ES-I3 (cell line): ENCODE results near the gene ALDH1B1.

Experiments
- H3K36me3 ChIP-seq: 2 replicates; pipeline ENCODE4 v1.6.1; 2013; ENCODE audit warnings: mild to moderate bottlenecking, low read length, control low read depth, moderate library complexity; ENCODE audit not compliant: insufficient read depth
- H3K4me1 ChIP-seq: 2 replicates; pipeline ENCODE4 v1.6.1; 2013; ENCODE audit warnings: mild to moderate bottlenecking, control low read depth, low read length; ENCODE audit not compliant: insufficient read depth
- H3K9ac ChIP-seq: 2 replicates; pipeline ENCODE4 v1.6.1; 2013; ENCODE audit warnings: low read depth, mild to moderate bottlenecking, low read length, moderate library complexity
- H3K9me3 ChIP-seq: 2 replicates; pipeline ENCODE4 v1.6.1; 2013; ENCODE audit warnings: mild to moderate bottlenecking, low read length, moderate library complexity; ENCODE audit not compliant: control insufficient read depth, insufficient read depth

Gene ALDH1B1

DNA sequence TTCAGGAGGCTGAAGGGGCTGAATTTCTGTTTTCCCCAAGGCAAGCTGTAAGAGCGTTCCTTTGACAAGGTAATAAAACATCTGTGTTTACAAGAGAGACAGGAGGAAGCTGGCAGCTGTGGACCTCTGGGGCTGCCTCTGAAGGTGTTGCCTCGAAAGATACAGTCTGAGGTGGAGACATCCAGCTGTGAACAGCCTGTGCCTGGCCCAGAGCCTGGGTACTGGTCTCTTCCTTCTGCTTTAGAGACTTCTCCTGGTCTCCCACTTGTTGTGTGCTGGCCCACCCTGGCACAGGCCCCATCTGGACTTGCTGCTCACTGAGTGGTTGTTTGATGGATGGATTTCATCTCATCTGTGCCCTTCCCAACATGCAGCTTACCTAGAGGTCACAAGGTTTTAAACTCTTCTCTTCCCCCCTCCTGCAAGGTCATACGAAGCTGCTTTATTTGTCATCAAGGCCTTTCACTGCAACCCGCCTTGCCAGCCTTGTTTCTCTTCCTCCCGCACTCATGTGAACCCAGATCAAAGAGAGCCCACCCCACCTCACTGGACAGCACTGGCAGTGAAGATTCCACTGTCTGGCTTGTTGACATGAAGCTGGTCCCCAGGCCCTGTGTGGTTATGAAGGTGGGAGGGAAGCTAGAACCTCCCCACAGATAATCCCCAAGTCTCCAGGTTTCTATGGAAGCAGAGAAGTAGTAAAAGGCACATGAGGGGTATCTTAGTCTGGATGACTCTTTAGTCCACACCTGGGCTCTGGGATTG, 35.0 kb upstream of the ALDH1B1 start:
- H3K4me1 ChIP-seq, result no peaks in the 10 kb centered on the region
- no peaks in the 10 kb centered on the region for H3K36me3 ChIP-seq
- no peak overlapping the region for H3K9ac ChIP-seq
- no peaks in the 10 kb centered on the region for H3K9me3 ChIP-seq

DNA sequence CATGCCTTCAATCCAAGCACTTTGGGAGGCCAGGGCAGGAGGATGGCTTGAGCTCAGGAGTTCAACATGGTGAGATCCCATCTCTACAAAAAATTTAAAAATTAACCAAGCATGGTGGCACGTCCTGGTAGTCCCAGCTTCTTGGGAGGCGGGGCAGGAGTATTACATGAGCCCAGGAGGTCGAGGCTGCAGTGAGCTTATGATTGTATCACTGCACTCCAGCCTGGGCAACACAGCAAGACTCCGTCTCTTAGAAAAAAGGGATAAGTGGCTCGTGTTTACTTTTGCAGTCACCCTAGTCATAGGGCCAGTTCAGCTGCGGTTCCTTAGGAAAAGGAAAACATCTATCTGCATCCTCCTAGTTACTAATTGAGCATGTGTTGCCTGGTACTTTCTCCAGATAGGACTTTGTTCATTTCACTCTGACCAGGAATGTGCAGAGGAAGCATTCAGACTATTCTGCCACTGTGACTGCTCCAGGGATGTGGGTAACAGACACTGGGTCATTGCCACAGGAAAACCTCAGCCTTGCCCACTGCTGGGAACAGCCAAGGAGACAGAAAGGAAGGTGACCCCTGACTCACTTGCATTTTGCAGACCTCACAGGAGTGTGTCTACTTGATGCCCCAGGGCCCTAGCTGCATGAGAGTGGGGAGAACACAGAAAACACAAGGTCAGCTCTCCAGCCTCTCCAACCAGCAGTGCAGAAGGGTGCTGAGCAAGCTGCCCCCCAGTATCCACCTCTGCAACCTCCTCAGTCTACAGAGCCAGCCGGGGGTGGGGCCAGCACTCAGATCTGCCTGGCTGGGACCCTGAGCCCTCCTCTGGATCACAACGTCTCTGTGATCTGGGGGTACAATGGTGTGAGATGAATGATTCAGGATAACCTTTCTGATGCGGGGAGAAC, 33.9 kb upstream of the ALDH1B1 start:
- Histone ChIP-seq H3K9me3 (no peaks in the 10 kb centered on the region), H3K36me3 (no peaks in the 10 kb centered on the region), H3K4me1 (no peaks in the 10 kb centered on the region), H3K9ac (no peak overlapping the region)

DNA sequence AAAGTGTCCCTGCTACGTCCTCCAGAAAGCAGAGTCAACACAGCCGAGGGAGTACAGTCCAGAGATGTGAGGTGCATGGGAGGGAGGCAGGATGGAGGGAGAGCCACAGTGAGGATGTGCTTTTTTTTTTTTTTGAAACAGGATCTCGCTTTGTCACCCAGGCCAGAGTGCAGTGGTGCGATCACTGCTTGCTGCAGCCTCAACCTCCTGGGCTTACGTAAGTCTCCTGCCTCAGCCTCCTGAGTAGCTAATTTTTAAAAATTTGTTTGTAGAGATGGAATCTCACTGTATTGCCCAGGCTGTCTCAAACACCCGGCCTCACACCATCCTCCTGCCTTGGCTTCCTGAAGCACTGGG, 33.2 kb upstream of the ALDH1B1 start:
- H3K9me3 ChIP-seq, result no peaks in the 10 kb centered on the region
- no peak overlapping the region for H3K9ac ChIP-seq
- no peaks in the 10 kb centered on the region for H3K36me3 ChIP-seq
- no peaks in the 10 kb centered on the region for H3K4me1 ChIP-seq

DNA sequence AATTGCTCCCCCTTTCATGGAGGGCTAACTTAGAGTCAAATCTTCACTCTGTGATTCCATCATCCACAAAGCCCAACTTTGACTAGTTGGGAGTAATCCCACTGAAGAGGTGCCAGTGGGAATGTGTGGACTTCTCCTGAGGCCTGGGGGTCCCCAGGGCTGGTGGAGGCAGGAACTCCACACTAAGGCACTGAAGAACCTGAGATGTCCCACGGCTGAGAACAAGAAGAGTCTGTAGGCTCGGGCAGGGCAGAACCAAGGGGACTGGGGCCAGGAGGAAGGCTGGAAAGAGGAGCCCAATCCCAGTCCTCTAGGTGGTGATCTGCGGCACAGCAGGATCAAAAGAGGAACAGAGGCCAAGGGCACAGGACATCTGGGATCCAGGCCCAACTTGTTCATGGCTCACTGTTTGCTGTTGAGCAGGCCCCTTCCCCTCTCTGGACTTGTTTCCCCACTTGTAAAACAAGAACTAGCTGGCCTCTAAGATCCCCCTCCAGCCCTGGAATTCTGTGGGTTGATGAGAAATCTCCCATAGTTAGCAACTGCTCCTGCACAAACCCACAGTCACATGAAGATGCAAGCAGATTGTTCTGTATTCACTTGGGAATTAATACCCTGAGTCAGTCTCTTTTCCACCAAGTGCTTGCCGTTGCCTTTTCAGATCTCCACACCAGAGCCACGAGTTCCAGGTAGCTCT, 32.7 kb upstream of the ALDH1B1 start:
- Histone ChIP-seq H3K4me1 (no peaks in the 10 kb centered on the region), H3K36me3 (no peaks in the 10 kb centered on the region), H3K9ac (no peak overlapping the region), H3K9me3 (no peaks in the 10 kb centered on the region)

DNA sequence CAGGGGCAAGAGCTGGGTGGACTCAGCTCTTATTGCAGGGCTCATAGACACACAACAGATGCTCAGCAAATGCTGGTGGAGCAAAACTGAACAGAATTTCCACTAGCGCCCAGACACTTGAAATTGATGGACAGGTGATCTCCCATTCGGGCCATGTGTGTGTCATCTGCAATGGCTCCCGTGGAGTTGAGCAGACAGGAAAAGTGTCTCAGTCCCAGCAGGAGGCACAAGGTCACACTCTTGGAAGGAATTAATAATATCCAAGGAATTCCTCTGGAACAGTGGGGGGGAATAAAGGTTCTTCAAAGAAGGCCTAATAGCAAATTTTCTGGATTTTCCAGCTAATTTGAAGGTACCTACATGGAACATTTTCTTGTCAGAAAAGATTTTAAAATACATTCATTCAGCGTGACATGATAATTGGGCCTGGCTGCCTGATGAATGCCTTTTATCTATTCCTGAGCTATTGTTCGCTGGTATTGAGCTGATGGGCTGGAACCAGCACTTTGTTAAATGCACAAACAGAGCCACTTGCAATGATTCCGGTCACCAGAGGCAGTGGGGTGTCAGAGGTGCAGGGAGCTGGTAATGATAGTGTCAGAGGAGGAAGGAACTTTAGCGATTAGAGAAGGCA, 31.5 kb upstream of the ALDH1B1 start:
- H3K4me1 ChIP-seq, result no peaks in the 10 kb centered on the region
- H3K9ac ChIP-seq, result no peak overlapping the region
- no peaks in the 10 kb centered on the region for H3K9me3 ChIP-seq
- H3K36me3 ChIP-seq, result no peaks in the 10 kb centered on the region

DNA sequence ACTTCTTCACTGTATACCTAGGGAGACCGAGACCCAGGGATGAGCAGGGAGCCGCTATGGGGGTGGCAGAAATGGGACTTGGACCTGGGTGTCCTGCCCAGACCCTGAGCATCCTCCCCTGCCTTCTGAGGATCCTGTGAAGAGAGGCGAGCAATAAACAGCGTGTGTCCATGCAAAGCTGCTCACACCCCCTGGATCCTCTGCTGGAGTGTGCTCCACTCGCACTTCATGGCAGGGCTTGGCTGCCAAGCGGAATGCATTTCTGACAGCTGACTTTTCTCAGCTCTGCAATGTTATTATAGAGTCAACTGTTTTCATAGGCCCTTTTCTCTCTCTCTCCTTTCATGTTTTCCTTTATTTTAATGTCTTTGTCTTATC, 31.0 kb upstream of the ALDH1B1 start:
- H3K4me1 ChIP-seq, result no peaks in the 10 kb centered on the region
- H3K9ac ChIP-seq, result no peak overlapping the region
- no peaks in the 10 kb centered on the region for H3K36me3 ChIP-seq
- no peaks in the 10 kb centered on the region for H3K9me3 ChIP-seq

DNA sequence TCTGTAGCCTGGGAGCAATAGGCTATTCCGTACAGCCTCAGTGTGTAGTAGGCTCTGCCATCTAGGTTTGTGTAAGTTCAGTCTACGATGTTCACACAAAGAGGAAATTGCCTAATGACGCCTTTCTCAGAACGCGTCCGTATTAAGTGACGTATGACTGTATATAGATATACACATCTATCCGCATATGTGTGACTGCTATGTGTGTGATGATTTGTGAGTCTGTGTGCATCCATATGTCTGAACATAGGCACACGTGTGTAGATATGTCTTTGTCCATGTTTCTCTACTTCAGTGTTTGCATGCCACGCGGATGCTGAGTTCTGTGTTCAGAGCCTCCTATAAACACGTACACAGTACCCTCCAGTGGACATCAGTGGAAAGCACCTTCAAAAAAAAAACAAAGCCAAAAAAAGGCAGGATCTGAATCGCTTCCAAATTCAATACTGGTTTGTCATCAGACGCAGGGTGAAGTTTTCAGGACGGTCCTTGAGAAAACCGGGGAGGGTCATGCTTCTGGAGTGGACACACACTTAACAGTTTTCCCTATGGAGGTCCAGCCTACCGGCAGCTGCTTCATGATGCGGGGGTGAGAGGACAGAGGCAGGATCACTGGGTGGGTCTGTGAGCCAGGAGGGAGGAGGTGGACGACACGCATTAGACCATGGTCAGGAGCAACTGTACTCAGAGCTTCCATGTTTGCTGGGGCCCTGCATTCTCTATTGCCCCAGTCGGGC, 29.5 kb upstream of the ALDH1B1 start:
- no peaks in the 10 kb centered on the region for H3K36me3 ChIP-seq
- H3K9ac ChIP-seq, result no peak overlapping the region
- H3K9me3 ChIP-seq, result no peaks in the 10 kb centered on the region

DNA sequence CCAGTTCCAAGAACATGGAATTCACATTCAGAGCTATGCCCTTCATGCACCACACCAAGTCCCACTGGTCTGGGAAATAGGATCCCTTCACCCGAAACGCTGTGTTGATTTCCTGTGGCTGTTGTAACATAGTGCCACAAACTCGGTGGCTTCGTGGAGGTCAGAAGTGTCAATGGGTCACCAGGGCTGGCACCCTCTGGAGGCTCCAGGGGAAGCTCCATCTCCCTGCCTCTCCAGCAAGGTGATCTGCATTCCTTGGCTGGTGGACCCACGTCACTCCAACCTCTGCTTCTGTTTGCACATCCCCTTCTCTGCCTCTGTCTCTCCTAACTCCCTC, 28.9 kb upstream of the ALDH1B1 start:
- H3K36me3 ChIP-seq, result no peaks in the 10 kb centered on the region
- no peaks in the 10 kb centered on the region for H3K4me1 ChIP-seq
- no peaks in the 10 kb centered on the region for H3K9me3 ChIP-seq
- no peak overlapping the region for H3K9ac ChIP-seq

More for the DNA sequence above, 29.5 kb upstream of the ALDH1B1 start:
- no peaks in the 10 kb centered on the region for H3K4me1 ChIP-seq

DNA sequence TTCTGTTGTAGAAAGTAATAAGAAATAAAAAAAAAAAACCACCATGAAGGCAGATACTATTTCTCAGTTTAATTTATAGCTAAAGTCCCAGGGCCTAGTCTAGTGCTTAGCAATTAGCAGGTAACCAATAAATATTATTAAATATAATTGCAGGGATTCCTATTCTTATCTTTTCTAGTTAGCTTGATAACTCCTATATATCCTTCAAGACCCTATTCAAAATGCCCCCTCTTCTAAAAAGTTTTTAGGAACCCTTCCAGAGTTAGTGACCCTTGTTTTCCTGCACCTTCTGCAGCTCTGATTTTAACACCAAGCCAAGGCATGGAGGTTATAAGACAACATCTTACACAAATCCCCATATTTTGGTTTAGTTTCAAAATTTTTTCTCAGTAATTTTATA, 24.6 kb upstream of the ALDH1B1 start:
- Histone ChIP-seq H3K9ac (no peak overlapping the region), H3K4me1 (peaks cover 3% of the 10 kb centered on the region; the same call in 1 of the 2 replicates), H3K36me3 (no peaks in the 10 kb centered on the region), H3K9me3 (no peaks in the 10 kb centered on the region)

DNA sequence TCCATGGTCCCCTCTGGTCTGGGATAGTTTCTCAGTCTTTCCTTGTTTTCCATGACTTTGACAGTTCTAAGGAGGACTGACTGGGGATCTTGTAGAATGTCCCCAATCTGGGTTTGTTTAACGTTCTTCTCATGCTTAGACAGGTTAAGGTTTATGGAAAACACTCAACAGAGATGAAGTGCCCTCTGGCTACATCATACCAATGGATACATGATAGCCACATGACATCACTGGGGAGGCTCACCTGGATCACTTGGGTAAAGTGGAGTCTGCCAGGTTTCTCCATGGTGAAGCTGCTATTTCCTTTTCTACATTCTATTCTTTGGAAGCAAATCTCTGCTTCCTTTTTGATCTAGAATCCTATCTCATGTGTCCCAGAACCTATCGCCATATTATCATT, 23.8 kb upstream of the ALDH1B1 start:
- H3K36me3 ChIP-seq, result no peaks in the 10 kb centered on the region
- H3K9me3 ChIP-seq, result no peaks in the 10 kb centered on the region
- H3K9ac ChIP-seq, result no peak overlapping the region
- peaks cover 3% of the 10 kb centered on the region; the same call in 1 of the 2 replicates for H3K4me1 ChIP-seq

DNA sequence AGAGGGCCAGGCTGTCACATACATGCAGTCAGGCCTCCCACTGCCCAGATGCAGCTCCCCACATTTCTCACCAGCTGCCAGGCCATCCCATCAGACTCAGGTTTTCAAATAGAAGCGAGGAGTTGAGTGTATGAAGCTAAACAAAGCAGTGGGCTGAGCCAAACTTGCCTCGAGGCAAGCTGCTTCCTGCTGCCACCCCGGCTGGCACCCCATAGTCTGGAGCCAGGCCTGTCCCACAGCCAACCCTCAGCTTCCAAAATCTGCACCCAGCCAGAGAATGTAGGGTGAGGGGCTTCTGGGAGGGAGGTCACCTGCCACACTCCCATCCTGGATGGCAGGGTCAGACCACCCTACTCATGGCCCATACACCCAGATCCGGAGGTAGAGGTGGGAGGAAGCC, 22.3 kb upstream of the ALDH1B1 start:
- Histone ChIP-seq H3K36me3 (no peaks in the 10 kb centered on the region), H3K4me1 (peaks cover 3% of the 10 kb centered on the region; the same call in 1 of the 2 replicates), H3K9me3 (no peaks in the 10 kb centered on the region), H3K9ac (no peak overlapping the region)

DNA sequence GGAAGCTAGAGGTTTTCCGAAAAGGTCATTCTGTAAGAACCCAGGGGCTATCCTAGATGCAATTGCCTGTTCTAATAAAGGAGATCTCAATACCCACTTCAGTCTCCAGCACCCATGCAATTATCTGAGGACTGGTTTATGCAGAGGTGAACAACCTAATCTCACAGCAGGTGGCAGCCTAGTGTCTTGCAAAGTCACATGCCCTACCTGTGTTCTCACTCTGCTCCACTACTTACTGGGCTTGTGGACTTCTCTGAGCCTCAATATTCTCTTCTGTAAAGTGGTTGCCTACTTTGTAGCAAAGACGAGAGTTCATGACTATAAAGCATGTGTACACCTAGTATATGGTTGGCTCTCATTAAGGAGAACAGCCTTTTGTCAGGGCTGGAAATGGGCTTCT, 21.0 kb upstream of the ALDH1B1 start:
- Histone ChIP-seq H3K4me1 (peaks cover 3% of the 10 kb centered on the region; the same call in 1 of the 2 replicates), H3K36me3 (no peaks in the 10 kb centered on the region), H3K9ac (no peak overlapping the region), H3K9me3 (no peaks in the 10 kb centered on the region)

DNA sequence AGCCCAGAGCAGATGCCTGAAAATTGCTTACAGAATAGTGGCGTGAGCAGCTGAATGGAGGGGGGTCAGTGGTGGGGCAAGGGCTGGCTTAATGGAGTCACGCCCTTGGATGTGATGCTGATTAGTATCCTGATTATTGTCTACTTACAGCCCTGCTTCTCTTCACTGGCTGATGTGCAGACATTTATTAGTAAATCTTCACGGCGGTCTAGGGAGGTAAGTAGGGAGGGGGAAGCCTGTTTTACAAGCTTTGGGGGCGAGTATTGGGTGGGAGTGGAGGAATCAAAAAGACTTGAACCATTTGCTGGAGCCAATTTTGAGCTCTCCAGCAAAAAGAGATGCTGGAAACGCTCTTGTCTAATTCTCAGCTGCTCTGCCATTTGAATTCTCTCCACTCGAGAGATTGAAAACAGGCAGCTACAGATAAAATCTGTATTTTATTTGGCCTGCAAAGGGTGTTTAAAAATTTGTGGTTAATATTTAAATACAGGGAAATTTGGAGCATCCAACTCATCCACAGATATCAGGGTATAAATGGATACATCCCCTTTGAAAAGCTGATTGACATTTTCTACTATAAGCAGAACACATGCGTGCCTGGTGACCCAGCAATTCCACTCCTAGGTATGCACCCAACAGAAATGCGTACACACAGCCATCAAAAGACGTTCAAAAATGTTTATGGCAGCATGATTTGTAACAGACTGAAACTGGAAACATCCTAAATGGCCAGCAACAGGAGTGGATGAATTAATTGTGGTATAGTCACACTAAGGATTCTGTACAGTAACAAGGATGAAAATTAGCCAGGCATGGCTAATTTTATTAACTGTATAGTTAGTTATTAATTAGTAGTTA, 19.5 kb upstream of the ALDH1B1 start:
- no peak overlapping the region for H3K9ac ChIP-seq
- H3K4me1 ChIP-seq, result peaks cover 3% of the 10 kb centered on the region; the same call in 1 of the 2 replicates
- no peaks in the 10 kb centered on the region for H3K36me3 ChIP-seq
- no peaks in the 10 kb centered on the region for H3K9me3 ChIP-seq
